Measurements from ENCODE around the gene ATP6AP1.
"Not testable (repeated sequence)": the region's sequence is repeated elsewhere in the genome, so short reads cannot be mapped to it uniquely, and the experiment has no call there.

Gene ATP6AP1

GRCh38 chrX:154397888-154398667 is 30.4 kb upstream of the ATP6AP1 start, which contains the start of gene RPL10:
TSS of gene RPL10 (plus strand) at chrX:154398377. CDS start at chrX:154398520, 143 bp downstream.
- DNase-seq = peak; percentile 84

- DNase-seq = peak; percentile 63
These were observed 29.6 kb upstream of the ATP6AP1 start for GRCh38 chrX:154398668-154399526.

- DNase-seq = no peak
These were observed 28.7 kb upstream of the ATP6AP1 start for GRCh38 chrX:154399527-154400368.

GRCh38 chrX:154400369-154400817 is 28.1 kb upstream of the ATP6AP1 start:
- not testable (repeated sequence) for DNase-seq

- no peak for DNase-seq
These were observed 27.3 kb upstream of the ATP6AP1 start for GRCh38 chrX:154401045-154401799.

DNA sequence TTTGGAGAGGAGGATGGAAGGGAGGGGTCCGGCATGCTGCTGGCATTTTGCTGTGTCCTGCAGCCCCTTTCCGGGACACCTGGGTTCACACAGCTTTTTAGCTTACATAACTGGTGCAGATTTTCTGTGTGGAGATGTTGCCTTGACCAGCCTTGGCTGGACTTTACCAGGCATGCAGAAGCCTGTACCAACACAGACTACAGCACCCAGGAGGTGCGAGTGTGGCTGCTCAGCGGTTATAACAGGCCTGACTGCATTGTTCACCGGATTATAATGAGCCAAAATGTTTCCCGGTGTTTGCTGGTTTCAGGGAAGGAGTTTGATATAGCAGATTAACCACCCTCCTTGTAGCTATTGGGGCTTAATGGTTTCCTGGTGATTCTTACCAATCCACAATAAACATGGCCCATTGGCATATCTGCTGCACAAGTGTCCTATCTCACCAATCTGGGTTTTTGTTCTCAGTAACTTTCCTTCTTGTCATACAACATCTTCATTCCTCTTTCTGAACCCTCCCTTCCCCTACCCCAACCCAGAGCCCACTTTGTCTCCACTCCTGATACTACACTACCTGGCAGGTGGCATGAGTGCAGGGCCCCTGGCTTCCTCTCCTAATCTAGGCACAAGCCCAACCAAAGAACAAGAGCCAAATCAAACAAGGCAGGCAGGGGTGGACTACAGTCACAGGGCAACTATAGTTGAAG is 26.4 kb upstream of the ATP6AP1 start:
- DNase-seq = no peak

DNA sequence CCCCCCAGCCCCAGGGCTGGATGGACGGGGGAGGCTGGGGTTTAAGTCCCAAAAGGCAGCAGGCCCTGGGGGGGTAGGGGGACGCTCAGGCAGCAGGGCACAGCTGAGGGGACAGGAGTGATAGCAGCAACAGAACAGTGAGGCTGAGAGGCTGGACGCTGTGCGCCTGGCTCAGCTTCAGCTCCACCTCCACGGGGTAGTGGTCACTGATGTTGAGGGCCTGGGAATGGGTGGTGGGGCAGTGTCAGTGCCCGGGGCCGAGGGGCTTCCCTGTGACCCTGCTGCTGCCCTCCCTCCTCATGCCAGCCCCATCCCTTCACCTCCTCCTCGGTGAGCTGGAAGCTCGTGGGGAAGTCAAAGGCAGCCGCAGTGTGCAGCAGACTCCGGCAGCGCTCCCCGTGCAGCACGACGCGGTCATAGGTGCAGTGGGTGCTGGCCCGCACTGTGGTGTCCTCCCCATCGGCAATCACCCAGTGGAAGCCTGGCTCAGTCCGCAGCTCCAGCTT is 25.8 kb upstream of the ATP6AP1 start:
- DNase-seq = no peak

- no peak for DNase-seq
These were observed 25.3 kb upstream of the ATP6AP1 start for GRCh38 chrX:154403192-154403591.

DNA sequence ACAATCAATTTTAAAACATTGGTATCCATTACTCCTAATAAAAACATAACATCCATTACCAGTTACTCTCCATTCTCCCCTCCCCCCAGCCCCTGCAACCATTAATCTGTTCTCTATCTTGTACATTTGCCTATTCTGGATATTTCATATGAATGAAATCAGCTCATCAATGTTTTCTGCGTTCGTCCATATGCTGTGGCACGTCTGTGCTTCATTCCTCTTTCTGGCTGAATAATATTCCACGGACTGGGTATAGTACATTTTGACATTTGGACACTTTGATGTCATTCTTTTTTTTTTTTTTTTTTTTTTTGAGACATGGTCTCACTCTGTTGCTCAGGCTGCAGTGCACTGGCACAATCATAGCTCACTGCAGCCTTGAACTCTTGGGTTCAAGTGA is 24.6 kb upstream of the ATP6AP1 start:
- no peak for DNase-seq

DNA sequence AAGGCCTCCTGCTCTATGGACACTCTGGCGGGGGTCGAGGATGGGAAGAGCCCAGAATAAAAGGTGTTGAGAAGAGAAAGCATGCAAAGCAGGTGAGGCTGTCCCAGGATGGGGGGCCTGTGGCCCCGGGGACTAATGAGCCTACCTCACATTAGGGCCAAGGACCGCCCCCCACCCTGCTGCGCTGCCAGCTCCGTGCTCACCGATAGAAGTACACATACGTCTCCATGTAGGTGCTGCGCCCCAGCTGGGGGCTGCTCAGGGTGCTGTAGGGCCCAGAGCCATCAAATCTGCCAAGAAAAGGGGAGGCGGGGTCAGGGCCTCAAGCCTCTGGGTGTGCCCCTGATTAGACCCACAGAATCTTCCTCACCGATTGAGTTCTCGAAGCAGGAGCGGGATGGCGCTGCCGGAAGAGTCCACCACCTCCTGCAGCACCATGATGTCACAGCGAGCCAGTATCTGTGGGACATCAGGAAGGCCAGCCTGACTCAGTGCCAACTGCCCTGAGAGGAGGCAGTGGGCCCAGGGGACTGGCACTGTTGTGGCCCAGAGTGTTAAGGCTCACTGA is 23.8 kb upstream of the ATP6AP1 start:
- no peak for DNase-seq

- DNase-seq = no peak
These were observed 19.7 kb upstream of the ATP6AP1 start for GRCh38 chrX:154408659-154409221.

- DNase-seq = peak; percentile 34
These were observed 19.1 kb upstream of the ATP6AP1 start, which contains the start of gene DNASE1L1 for GRCh38 chrX:154409222-154409871. TSS of gene DNASE1L1 (minus strand) at chrX:154409254. CDS start at chrX:154405568, 3,686 bp downstream.

DNA sequence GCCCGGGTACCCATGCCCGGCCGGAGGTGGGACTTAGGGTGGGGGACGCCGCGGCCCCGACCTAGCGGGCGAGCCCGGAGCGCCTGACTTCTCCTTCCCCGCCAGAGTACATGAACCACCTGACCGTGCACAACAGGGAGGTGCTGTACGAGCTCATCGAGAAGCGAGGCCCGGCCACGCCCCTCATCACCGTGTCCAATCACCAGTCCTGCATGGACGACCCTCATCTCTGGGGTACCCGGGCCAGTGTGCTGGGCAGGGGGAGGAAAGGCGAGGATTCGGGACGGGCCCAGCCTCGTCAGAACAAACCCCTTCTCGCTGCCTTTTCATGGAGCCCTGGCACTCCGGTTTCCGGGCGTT is 16.5 kb upstream of the ATP6AP1 start:
- DNase-seq = no peak

- no peak for DNase-seq
These were observed 16.0 kb upstream of the ATP6AP1 start for GRCh38 chrX:154412468-154412867.

DNA sequence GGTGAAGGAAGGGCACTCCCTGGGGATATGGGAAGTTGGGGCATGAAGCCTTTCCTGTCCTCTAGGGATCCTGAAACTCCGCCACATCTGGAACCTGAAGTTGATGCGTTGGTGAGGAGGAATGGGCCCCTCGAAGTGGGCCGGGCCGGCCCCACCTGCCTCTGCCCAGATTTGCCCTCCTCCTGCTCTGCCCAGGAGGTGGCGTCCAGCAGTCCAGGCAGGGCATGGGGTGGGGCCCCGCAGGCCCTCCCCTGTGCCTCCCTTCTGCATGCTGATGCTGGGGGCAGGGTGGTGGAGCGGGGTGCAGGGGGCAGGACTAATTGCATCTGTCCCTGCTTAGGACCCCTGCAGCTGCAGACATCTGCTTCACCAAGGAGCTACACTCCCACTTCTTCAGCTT is 15.3 kb upstream of the ATP6AP1 start:
- no peak for DNase-seq

GRCh38 chrX:154417157-154417556 is 11.3 kb upstream of the ATP6AP1 start:
- DNase-seq = no peak

- DNase-seq = no peak
These were observed 9.3 kb upstream of the ATP6AP1 start for GRCh38 chrX:154419189-154419588.

DNA sequence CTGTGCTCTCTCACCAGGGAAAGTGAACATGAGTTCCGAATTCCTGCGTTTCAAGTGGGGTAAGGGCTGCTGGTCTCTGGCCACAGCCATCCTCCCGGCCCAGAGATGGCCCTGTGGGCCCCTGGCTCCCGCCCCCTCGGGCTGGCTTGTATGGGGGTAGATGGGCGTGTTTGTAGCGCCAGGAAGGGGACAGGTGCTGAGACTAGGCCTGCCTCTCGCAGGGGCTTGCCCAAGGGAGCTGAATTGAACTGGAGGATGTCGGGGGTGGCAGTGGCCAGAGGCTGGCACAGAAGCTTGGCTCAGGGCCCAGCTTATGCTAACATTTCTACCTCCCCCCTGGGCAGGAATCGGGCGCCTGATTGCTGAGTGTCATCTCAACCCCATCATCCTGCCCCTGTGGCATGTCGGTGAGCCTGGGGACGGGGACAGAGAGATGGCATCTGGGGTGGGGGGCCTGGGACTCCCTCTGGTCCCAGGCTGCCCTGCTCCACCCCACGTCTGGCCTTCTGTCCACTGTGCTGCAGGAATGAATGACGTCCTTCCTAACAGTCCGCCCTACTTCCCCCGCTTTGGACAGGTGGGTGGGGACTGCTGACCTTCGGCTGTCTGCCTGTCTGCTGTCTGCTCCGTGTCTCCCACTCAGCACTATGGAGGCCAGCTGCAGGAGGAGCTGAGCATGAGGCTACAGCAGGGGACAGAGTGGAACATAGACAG is 8.6 kb upstream of the ATP6AP1 start:
- DNase-seq = no peak

DNA sequence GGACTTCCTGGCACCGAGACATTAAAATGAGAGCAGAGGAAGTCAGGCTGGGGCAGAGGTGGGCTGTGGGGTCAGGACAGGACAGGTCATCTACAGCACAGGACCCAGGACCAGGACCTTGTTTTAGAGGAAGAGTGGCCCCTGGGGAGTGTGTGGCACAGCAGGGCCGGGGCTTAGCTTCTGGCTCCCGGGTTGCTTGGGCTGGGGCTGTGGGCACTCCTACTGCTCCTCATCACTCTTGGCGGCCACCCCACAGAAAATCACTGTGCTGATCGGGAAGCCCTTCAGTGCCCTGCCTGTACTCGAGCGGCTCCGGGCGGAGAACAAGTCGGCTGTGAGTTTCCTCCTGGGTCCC is 8.1 kb upstream of the ATP6AP1 start:
- DNase-seq = no peak
